Ishikawa (cell line): ENCODE results near the gene CDV3.

Source experiments
- CEBPB ChIP-seq: IDR thresholded peaks from 2 replicates; pipeline ENCODE4 v1.6.1; 2012
- EGR1 ChIP-seq: IDR thresholded peaks from 2 replicates; pipeline ENCODE4 v1.6.1; 2012
- EP300 ChIP-seq: IDR thresholded peaks from 2 replicates; pipeline ENCODE4 v1.6.1; 2012; ENCODE audit warnings: borderline replicate concordance
- RAD21 ChIP-seq: IDR thresholded peaks from 2 replicates; pipeline ENCODE4 v1.6.1; 2012; ENCODE audit warnings: low read depth
- TAF1 ChIP-seq: IDR thresholded peaks from 2 replicates; pipeline ENCODE4 v1.6.1; 2012; ENCODE audit warnings: low read depth, mild to moderate bottlenecking
- TCF12 ChIP-seq: IDR thresholded peaks from 2 replicates; pipeline ENCODE4 v1.6.1; 2012; ENCODE audit warnings: low read depth
- TEAD4 ChIP-seq: IDR thresholded peaks from 2 replicates; pipeline ENCODE4 v1.6.1; 2012
- ZBTB7A ChIP-seq: IDR thresholded peaks from 2 replicates; pipeline ENCODE4 v1.6.1; 2012; ENCODE audit warnings: low read depth
- TF ChIP-seq, protein P1 (sequence below): IDR thresholded peaks from 2 replicates; pipeline ENCODE4 v1.6.1; 2012
- TF ChIP-seq, protein P2 (sequence below): IDR thresholded peaks from 2 replicates; pipeline ENCODE4 v1.6.1; 2012; ENCODE audit warnings: low read depth, mild to moderate bottlenecking

DNA sequence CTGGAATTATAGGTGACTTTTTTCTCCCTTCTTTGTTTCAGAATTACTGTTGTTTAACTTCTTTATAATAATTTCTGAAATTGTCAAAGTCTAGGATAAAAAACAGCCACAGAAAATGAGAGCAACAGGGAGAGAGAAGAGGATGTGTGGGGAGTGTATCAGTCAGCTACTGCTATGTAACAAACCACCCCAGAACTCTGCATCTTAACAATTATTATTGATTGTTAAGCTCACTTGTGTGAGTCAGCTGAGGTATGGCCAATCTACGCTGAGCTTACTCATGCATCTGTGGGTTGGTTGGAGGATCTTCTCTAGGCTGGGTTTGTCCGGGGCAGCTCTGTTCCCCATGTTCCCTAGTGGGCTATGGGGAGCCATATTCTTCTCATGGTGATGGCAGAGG lies 43.7 kb upstream of the CDV3 start:
- TF ChIP-seq TAF1 (no peak), TCF12 (no peak), CEBPB (no peak), RAD21 (no peak), EP300 (no peak), ZBTB7A (no peak), TEAD4 (no peak), EGR1 (no peak)
- TF ChIP-seq, protein P1, sequence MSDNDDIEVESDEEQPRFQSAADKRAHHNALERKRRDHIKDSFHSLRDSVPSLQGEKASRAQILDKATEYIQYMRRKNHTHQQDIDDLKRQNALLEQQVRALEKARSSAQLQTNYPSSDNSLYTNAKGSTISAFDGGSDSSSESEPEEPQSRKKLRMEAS = no peak
- TF ChIP-seq, protein P2, sequence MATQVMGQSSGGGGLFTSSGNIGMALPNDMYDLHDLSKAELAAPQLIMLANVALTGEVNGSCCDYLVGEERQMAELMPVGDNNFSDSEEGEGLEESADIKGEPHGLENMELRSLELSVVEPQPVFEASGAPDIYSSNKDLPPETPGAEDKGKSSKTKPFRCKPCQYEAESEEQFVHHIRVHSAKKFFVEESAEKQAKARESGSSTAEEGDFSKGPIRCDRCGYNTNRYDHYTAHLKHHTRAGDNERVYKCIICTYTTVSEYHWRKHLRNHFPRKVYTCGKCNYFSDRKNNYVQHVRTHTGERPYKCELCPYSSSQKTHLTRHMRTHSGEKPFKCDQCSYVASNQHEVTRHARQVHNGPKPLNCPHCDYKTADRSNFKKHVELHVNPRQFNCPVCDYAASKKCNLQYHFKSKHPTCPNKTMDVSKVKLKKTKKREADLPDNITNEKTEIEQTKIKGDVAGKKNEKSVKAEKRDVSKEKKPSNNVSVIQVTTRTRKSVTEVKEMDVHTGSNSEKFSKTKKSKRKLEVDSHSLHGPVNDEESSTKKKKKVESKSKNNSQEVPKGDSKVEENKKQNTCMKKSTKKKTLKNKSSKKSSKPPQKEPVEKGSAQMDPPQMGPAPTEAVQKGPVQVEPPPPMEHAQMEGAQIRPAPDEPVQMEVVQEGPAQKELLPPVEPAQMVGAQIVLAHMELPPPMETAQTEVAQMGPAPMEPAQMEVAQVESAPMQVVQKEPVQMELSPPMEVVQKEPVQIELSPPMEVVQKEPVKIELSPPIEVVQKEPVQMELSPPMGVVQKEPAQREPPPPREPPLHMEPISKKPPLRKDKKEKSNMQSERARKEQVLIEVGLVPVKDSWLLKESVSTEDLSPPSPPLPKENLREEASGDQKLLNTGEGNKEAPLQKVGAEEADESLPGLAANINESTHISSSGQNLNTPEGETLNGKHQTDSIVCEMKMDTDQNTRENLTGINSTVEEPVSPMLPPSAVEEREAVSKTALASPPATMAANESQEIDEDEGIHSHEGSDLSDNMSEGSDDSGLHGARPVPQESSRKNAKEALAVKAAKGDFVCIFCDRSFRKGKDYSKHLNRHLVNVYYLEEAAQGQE = no peak
